Measurements from ENCODE around the gene SUPT6H.

- TF ChIP-seq CTCF (conservative IDR thresholded peaks at IDR 0.05 in 1 of 2, IDR thresholded peaks at IDR 0.05 in 1 of 2; ENCODE audit: low read depth in 1 of 2, low read length in 2 of 2), result no peak
- TF ChIP-seq EZH2 (IDR thresholded peaks at IDR 0.05; ENCODE audit: low read length, missing control alignments), result no peak
Measured at GRCh38 chr17:28657756-28658155, 4.2 kb upstream of the SUPT6H start.
